GM19467 (cell line): ENCODE results near the gene SLC16A1.
"Not testable (repeated sequence)": the region's sequence is repeated elsewhere in the genome, so short reads cannot be mapped to it uniquely, and the experiment has no call there.

Source experiments
- ATAC-seq: cut with Tn5 transposase; IDR thresholded peaks from one replicate; pipeline ENCODE4 v1.9.1; 2021; ENCODE audit warnings: mild to moderate bottlenecking, moderate library complexity; ENCODE audit not compliant: unreplicated experiment

Gene SLC16A1

GRCh38 chr1:112955773-112956543 lies at the start of gene SLC16A1:
Gene SLC16A1, minus strand, starts transcription at chr1:112956196. Its CDS starts 26,888 bp downstream, at chr1:112929308.
- peak; percentile 71 for ATAC-seq

GRCh38 chr1:113003751-113004690 lies 48.0 kb upstream of the SLC16A1 start:
- no peak for ATAC-seq

GRCh38 chr1:113002297-113002696 lies 46.3 kb upstream of the SLC16A1 start:
- no peak for ATAC-seq

GRCh38 chr1:112998592-112999235 lies 42.7 kb upstream of the SLC16A1 start:
- no peak for ATAC-seq

GRCh38 chr1:112997781-112998180 lies 41.8 kb upstream of the SLC16A1 start:
- ATAC-seq = no peak

GRCh38 chr1:112995890-112996289 lies 39.9 kb upstream of the SLC16A1 start:
- ATAC-seq = no peak

GRCh38 chr1:112995021-112995420 lies 39.0 kb upstream of the SLC16A1 start:
- not testable (repeated sequence) for ATAC-seq

- ATAC-seq = no peak
These were observed 36.8 kb upstream of the SLC16A1 start for GRCh38 chr1:112992780-112993179.

- ATAC-seq = no peak
These were observed 35.6 kb upstream of the SLC16A1 start for GRCh38 chr1:112991402-112992120.

- ATAC-seq = no peak
These were observed 34.3 kb upstream of the SLC16A1 start for GRCh38 chr1:112990271-112990670.

- no peak for ATAC-seq
These were observed 32.4 kb upstream of the SLC16A1 start for GRCh38 chr1:112988367-112988766.

GRCh38 chr1:112985123-112985522 lies 29.1 kb upstream of the SLC16A1 start:
- ATAC-seq = no peak

- no peak for ATAC-seq
These were observed 27.6 kb upstream of the SLC16A1 start for GRCh38 chr1:112983537-112984131.

GRCh38 chr1:112982853-112983536 lies 27.0 kb upstream of the SLC16A1 start:
- ATAC-seq = no peak

GRCh38 chr1:112982328-112982727 lies 26.3 kb upstream of the SLC16A1 start:
- no peak for ATAC-seq

GRCh38 chr1:112981834-112982233 lies 25.8 kb upstream of the SLC16A1 start:
- ATAC-seq = not testable (repeated sequence)

GRCh38 chr1:112981426-112981825 lies 25.4 kb upstream of the SLC16A1 start:
- no peak for ATAC-seq

- no peak for ATAC-seq
These were observed 19.3 kb upstream of the SLC16A1 start for GRCh38 chr1:112975336-112975735.

- ATAC-seq = no peak
These were observed 18.6 kb upstream of the SLC16A1 start for GRCh38 chr1:112974646-112975045.

- ATAC-seq = no peak
These were observed 17.8 kb upstream of the SLC16A1 start for GRCh38 chr1:112973788-112974187.
